HepG2 (cell line): Measurements from ENCODE around the gene POLR2B. TPM values are rescaled to one million over a fixed set of nuclear protein-coding genes. Genes with fewer than 3 reads are reported as not detected.

Source experiments
- KLF11 ChIP-seq: IDR thresholded peaks from 2 replicates; pipeline ENCODE4 v1.6.1; 2016; ENCODE audit warnings: missing compliant biosample characterization
- KMT2A ChIP-seq: sonication (generic); formaldehyde crosslinking; IDR thresholded peaks from 2 replicates; pipeline ENCODE4 v1.4.0; 2020; ENCODE audit warnings: missing genetic modification reagents
- NR2F6 ChIP-seq, 2 experiments: IDR thresholded peaks; 2 replicates each; pipeline ENCODE4 v1.6.1; 2016; ENCODE audit warnings: antibody characterized with exemption in 1 of 2, mild to moderate bottlenecking in 1 of 2
- POGK ChIP-seq: sonication (generic); formaldehyde crosslinking; conservative IDR thresholded peaks from 2 replicates; pipeline ENCODE4 v1.8.0; 2022; ENCODE audit warnings: mild to moderate bottlenecking, moderate library complexity, missing genetic modification reagents
- SALL1 ChIP-seq: sonication (generic); formaldehyde crosslinking; IDR thresholded peaks from 2 replicates; pipeline ENCODE4 v1.8.0; 2022; ENCODE audit warnings: mild to moderate bottlenecking, missing genetic modification reagents
- SAP130 ChIP-seq: IDR thresholded peaks from 2 replicates; pipeline ENCODE4 v1.6.1; 2016; ENCODE audit warnings: low read depth
- SP5 ChIP-seq: IDR thresholded peaks from 2 replicates; pipeline ENCODE4 v1.6.1; 2016; ENCODE audit warnings: low read depth, borderline replicate concordance
- SSRP1 ChIP-seq: IDR thresholded peaks from 2 replicates; pipeline ENCODE4 v1.6.1; 2016; ENCODE audit warnings: control low read depth
- ZFY ChIP-seq: sonication (generic); formaldehyde crosslinking; IDR thresholded peaks from 2 replicates; pipeline ENCODE4 v1.4.0; 2020; ENCODE audit warnings: missing genetic modification reagents
- ZNF225 ChIP-seq: sonication (generic); formaldehyde crosslinking; IDR thresholded peaks from 2 replicates; pipeline ENCODE4 v1.4.0; 2020; ENCODE audit warnings: mild to moderate bottlenecking, missing genetic modification reagents
- ZNF33B ChIP-seq: sonication (generic); formaldehyde crosslinking; IDR thresholded peaks from 2 replicates; pipeline ENCODE4 v1.5.1; 2020; ENCODE audit warnings: mild to moderate bottlenecking, missing genetic modification reagents
- ZNF350 ChIP-seq: sonication (generic); formaldehyde crosslinking; IDR thresholded peaks from 2 replicates; pipeline ENCODE4 v1.4.0; 2020; ENCODE audit warnings: mild to moderate bottlenecking, low read depth, missing genetic modification reagents, borderline replicate concordance
- ZNF574 ChIP-seq: sonication (generic); formaldehyde crosslinking; IDR thresholded peaks from 2 replicates; pipeline ENCODE4 v1.4.0; 2020; ENCODE audit warnings: missing genetic modification reagents
- polyA plus RNA-seq, 8 experiments: library from polyadenylated mRNA; depleted of rRNA in 3 of 8; stranded (reverse) in 7 of 8; unstranded in 1 of 8; fragments of >200 nt; fragmentation: Illumina TruSeq in 4 of 8; extraction: Trizol in 4 of 8; gene quantifications; 2 replicates each; pipeline versions ENCODE4 v1.2.1 to v1.2.3, GENCODE V29; 2011 to 2016; ENCODE audit warnings: low read depth in 4 of 8, missing spikeins in 1 of 8, mixed read lengths in 1 of 8; ENCODE audit not compliant: insufficient read depth in 1 of 8
- total RNA-seq, 5 experiments: library from RNA; depleted of rRNA; stranded (reverse); fragments of >200 nt; fragmentation: Illumina TruSeq; extraction: Trizol; gene quantifications; 2 replicates each; pipeline ENCODE4 v1.2.3, GENCODE V29; 2016; ENCODE audit warnings: low read depth in 1 of 5
- TF ChIP-seq, protein P1 (sequence below): sonication (generic); formaldehyde crosslinking; IDR thresholded peaks from 2 replicates; pipeline ENCODE4 v1.4.0; 2020; ENCODE audit warnings: missing genetic modification reagents
- TF ChIP-seq, protein P2 (sequence below): IDR thresholded peaks from 2 replicates; pipeline ENCODE4 v1.6.1; 2016
- TF ChIP-seq, protein P3 (sequence below): sonication (generic); formaldehyde crosslinking; IDR thresholded peaks from 2 replicates; pipeline ENCODE4 v1.5.0; 2020; ENCODE audit warnings: mild to moderate bottlenecking, missing genetic modification reagents

POLR2B gene
- total and polyA plus RNA-seq, 2 of the 13 experiments (the other 11 are each of a cell fraction or from before 2014, with no cell fraction given) = 70.6 to 116 TPM

DNA sequence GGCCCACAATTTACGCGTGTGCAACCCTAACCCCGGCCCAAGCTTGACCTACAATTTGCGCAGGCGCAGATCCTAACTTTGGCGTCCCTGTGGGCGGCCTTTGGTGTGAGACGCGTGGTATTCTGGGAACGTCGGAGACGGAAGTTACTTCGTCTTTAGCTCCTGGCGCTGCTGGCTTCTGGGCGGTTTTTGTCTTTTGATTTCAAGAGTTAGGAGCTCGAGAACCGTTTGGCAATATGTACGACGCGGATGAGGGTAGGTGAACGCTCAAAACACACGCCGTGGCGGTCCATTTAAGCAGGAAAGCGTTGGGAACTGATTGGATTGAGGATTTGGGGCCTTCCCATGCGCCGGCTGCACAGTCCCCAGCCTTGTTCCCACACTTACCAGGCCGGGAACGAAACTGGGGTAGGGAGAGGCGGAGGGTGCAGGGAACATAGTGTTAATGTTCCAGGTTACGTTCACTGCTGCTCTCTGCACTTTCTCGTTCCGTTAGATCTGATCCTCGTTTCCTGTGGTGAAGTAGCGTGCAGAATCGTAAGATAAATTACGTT is at the start of gene POLR2B (continued):
- TF ChIP-seq ZNF350 (CRISPR knock-in tag) (0 out of 2 replicates have a peak, but pooled peaks have one; percentile 48), KMT2A (CRISPR knock-in tag) (peak; percentile 75; the same call in 1 of the 2 replicates), NR2F6 (IDR thresholded peaks at IDR 0.05) (no peak), NR2F6 (CRISPR knock-in tag; IDR thresholded peaks at IDR 0.05) (no peak), SSRP1 (CRISPR knock-in tag) (0 out of 2 replicates have a peak, but pooled peaks have one; percentile 65), ZNF33B (CRISPR knock-in tag) (peak; percentile 77; the same call in 1 of the 2 replicates), ZFY (CRISPR knock-in tag) (peak; percentile 94), SAP130 (CRISPR knock-in tag) (peak; percentile 93), SALL1 (peak; percentile 76), SP5 (CRISPR knock-in tag) (0 out of 2 replicates have a peak, but pooled peaks have one; percentile 29), POGK (CRISPR knock-in tag) (peak; percentile 72), KLF11 (no peak), ZNF574 (peak; percentile 47), ZNF225 (CRISPR knock-in tag) (peak; percentile 41; the same call in 1 of the 2 replicates)
- TF ChIP-seq, protein P1, sequence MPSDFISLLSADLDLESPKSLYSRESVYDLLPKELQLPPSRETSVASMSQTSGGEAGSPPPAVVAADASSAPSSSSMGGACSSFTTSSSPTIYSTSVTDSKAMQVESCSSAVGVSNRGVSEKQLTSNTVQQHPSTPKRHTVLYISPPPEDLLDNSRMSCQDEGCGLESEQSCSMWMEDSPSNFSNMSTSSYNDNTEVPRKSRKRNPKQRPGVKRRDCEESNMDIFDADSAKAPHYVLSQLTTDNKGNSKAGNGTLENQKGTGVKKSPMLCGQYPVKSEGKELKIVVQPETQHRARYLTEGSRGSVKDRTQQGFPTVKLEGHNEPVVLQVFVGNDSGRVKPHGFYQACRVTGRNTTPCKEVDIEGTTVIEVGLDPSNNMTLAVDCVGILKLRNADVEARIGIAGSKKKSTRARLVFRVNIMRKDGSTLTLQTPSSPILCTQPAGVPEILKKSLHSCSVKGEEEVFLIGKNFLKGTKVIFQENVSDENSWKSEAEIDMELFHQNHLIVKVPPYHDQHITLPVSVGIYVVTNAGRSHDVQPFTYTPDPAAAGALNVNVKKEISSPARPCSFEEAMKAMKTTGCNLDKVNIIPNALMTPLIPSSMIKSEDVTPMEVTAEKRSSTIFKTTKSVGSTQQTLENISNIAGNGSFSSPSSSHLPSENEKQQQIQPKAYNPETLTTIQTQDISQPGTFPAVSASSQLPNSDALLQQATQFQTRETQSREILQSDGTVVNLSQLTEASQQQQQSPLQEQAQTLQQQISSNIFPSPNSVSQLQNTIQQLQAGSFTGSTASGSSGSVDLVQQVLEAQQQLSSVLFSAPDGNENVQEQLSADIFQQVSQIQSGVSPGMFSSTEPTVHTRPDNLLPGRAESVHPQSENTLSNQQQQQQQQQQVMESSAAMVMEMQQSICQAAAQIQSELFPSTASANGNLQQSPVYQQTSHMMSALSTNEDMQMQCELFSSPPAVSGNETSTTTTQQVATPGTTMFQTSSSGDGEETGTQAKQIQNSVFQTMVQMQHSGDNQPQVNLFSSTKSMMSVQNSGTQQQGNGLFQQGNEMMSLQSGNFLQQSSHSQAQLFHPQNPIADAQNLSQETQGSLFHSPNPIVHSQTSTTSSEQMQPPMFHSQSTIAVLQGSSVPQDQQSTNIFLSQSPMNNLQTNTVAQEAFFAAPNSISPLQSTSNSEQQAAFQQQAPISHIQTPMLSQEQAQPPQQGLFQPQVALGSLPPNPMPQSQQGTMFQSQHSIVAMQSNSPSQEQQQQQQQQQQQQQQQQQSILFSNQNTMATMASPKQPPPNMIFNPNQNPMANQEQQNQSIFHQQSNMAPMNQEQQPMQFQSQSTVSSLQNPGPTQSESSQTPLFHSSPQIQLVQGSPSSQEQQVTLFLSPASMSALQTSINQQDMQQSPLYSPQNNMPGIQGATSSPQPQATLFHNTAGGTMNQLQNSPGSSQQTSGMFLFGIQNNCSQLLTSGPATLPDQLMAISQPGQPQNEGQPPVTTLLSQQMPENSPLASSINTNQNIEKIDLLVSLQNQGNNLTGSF (CRISPR knock-in tag) = no peak
- TF ChIP-seq, protein P2, sequence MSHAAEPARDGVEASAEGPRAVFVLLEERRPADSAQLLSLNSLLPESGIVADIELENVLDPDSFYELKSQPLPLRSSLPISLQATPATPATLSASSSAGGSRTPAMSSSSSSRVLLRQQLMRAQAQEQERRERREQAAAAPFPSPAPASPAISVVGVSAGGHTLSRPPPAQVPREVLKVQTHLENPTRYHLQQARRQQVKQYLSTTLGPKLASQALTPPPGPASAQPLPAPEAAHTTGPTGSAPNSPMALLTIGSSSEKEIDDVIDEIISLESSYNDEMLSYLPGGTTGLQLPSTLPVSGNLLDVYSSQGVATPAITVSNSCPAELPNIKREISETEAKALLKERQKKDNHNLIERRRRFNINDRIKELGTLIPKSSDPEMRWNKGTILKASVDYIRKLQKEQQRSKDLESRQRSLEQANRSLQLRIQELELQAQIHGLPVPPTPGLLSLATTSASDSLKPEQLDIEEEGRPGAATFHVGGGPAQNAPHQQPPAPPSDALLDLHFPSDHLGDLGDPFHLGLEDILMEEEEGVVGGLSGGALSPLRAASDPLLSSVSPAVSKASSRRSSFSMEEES (CRISPR knock-in tag) = 0 out of 2 replicates have a peak, but pooled peaks have one; percentile 41
- TF ChIP-seq, protein P3, sequence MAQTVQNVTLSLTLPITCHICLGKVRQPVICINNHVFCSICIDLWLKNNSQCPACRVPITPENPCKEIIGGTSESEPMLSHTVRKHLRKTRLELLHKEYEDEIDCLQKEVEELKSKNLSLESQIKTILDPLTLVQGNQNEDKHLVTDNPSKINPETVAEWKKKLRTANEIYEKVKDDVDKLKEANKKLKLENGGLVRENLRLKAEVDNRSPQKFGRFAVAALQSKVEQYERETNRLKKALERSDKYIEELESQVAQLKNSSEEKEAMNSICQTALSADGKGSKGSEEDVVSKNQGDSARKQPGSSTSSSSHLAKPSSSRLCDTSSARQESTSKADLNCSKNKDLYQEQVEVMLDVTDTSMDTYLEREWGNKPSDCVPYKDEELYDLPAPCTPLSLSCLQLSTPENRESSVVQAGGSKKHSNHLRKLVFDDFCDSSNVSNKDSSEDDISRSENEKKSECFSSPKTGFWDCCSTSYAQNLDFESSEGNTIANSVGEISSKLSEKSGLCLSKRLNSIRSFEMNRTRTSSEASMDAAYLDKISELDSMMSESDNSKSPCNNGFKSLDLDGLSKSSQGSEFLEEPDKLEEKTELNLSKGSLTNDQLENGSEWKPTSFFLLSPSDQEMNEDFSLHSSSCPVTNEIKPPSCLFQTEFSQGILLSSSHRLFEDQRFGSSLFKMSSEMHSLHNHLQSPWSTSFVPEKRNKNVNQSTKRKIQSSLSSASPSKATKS (CRISPR knock-in tag) = 0 out of 2 replicates have a peak, but pooled peaks have one; percentile 76
